HG02885 (cell line): ENCODE measurements around the gene EBF4.
"Not testable (repeated sequence)": the region's sequence is repeated elsewhere in the genome, so short reads cannot be mapped to it uniquely, and the experiment has no call there.

Experiments
- ATAC-seq: cut with Tn5 transposase; IDR thresholded peaks from one replicate; pipeline ENCODE4 v1.9.1; 2021; ENCODE audit warnings: mild to moderate bottlenecking; ENCODE audit not compliant: unreplicated experiment, poor library complexity

The EBF4 gene

GRCh38 chr20:2671977-2672376 is 20.6 kb upstream of the EBF4 start:
- ATAC-seq = no peak

- ATAC-seq = no peak
Observed at GRCh38 chr20:2672446-2672845, 20.1 kb upstream of the EBF4 start.

DNA sequence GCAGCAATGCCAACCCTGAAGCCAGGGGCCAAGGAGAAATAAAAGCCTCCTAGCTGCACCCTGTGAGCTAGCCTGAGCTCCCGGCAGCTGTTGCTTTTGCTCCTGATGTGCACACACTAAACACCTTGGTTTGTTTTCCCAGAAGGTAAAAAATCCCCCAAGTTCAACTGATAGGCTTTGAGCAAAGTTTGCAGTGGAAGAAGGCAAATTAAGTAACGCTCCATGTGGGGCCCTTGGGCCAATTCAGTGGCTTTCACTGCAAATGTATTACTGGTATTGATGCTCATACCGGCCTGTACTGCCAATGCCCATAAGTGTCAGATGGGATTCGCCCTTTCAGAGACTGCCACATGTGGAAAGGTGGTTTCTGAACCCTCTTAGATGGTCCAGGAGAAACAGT is 19.1 kb upstream of the EBF4 start:
- no peak for ATAC-seq

- no peak for ATAC-seq
Observed at GRCh38 chr20:2680046-2680445, 12.5 kb upstream of the EBF4 start.

- ATAC-seq = not testable (repeated sequence)
Observed at GRCh38 chr20:2682040-2682439, 10.5 kb upstream of the EBF4 start.

DNA sequence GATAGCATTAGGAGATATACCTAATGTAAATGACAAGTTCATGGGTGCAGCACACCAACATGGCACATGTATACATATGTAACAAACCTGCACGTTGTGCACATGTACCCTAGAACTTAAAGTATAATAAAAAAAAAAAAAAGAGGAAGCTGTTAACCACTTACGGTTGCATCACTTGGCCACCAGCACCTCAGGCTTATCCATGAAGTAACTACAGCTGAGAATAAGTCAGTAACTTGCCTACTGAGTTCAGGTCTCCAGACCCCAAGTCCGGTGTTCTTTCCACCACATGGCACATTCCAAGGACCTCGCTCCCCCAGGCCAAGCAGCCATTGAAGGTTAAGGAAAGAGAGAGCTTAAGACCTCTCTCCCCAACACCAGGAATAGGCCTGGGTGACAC is 7.8 kb upstream of the EBF4 start:
- not testable (repeated sequence) for ATAC-seq

GRCh38 chr20:2687514-2687913 is 5.1 kb upstream of the EBF4 start:
- ATAC-seq = no peak

GRCh38 chr20:2688041-2688591 is 4.5 kb upstream of the EBF4 start:
- no peak for ATAC-seq

DNA sequence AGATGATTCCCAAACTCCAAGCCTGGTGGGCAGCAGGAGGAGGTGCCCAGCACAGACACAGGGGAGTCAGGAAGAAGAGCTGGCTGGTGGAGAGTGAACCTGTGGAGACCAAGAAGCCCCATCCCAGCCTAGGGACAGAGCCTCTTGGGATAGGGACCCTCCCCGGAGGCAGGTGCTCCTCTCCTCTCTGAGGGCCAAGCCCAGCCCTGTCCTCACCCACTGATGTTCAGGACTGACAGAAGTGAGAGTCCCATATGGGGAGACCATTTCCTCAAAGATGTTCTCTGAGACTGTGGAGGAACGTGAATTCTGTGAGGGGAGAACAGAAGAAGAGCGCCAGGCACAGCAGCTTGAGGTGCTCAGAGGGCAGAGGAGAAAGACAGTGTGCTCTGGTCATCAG is 2.4 kb upstream of the EBF4 start:
- no peak for ATAC-seq

DNA sequence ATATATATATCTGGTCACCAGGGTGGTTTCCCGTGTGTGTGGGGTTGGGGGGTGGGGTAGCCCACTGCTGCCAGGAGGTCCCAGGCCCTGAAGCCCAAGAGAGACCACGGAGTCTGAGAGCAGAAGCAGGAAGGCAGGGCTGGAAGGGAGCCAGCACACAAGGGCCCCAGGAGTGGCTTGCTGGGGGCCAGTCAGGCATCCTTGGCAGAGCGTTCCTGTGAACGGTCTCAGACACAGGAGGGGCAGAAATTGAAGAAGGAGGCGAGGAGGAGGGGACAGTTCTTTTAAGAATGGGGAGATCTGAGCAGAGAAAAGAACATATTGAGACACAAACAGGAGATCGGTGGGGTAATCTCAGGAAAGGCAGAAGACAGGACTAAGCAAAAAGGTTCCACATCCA is 1.9 kb upstream of the EBF4 start:
- ATAC-seq = no peak

DNA sequence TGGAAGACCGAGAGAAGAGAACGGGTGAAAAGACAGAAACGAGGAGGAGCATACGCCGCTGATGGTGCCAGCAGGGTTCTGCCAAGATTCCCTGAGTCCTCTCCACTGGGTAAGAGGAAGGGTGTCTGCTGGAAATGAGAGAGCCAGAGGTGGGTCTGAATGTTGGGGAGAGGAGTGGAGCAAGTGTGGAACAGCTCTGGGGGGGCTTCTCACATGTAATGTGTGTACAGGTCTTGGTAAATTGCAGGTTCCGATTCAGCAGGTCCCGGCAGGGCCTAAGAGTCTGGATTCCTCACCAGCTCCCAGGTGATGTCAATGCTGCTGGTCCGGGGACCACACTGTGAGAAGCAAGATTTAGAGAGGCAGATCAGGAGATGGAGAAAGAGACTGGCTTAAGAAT is 1.5 kb upstream of the EBF4 start:
- no peak for ATAC-seq

GRCh38 chr20:2691663-2692035 is 931 bp upstream of the EBF4 start:
- no peak for ATAC-seq

GRCh38 chr20:2692886-2693285 is 306 bp downstream of the EBF4 start:
- no peak for ATAC-seq

DNA sequence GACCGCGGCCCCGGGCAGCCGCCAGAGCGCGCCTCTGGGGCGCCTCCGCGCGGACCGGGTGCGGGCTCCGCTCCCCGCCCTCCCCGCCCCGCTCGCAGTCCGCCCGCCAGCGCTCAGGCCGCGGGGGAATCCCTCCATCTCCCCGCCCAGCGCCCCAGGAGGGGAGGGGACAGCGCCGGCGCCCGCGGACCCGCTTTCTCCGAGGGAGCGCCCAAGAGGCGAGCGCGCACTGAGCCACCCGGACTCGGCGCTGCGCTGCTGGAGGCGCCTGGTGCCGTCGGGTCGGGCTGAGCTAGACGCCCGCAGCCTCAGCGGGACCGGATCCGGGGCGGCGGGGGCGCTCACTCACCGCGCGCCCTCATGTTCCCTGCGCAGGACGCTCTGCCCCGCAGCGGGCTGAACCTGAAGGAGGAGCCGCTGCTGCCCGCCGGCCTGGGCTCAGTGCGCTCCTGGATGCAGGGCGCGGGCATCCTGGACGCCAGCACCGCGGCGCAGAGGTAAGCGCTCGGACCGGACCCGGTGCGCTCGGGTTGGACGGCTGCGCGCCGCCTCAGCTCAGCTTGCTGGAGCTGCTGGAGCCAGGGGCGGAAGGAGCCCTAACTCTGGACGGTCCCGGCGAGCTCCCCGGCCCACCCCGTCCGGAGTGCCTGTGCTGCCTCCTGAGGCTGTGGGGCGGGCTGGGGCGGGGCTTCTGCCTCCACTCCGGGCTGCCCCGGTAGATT is 867 bp downstream of the EBF4 start:
- no peak for ATAC-seq

DNA sequence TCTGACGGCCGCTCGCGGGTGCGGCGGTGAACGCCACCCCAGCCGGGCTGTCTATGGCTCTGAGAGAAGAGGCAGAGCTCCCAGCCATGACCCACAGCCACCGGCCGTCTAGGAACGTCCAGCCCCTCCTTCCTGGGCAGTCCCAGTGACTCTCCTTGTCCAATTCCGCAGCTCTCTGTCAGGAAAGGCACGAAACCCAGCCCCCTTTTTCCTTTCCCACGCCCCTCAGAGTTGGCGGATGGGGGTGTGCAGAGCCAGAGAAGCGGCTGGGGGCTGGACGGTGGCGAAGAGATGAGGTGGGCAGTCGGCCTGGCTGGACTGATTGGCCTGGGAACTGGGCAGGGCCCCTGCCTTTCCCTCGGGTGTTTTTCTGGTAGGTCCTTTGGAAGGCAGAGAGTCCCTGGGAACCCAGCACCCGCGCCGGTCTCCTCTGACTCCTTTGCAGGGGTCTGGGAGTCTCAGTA is 1.5 kb downstream of the EBF4 start:
- no peak for ATAC-seq

- no peak for ATAC-seq
Observed at GRCh38 chr20:2694519-2694918, 1.9 kb downstream of the EBF4 start.

- ATAC-seq = no peak
Observed at GRCh38 chr20:2695206-2695983, 2.8 kb downstream of the EBF4 start.

DNA sequence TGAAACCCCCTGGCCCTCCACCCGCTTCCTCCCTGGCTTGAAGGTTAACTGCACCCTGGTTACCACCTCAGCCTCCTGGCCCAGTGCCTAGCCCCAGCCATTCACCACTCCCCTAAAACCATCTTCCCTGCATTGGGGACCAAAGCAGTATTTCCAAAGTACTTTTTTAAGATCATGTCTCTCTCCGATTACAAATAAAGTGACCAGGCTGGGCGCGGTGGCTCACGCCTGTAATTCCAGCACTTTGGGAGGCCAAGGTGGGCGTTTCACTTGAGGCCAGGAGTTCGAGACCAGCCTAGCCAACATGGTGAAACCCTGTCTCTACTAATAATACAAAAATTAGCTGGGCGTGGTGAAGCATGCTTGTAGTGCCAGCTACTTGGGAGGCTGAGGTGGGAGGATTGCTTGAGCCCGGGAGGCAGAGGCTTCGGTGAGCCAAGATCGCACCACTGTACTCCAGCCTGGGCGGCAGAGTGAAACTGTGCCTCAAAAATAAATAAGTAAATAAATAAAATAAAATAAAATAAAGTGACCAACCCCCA is 3.5 kb downstream of the EBF4 start:
- ATAC-seq = not testable (repeated sequence)

DNA sequence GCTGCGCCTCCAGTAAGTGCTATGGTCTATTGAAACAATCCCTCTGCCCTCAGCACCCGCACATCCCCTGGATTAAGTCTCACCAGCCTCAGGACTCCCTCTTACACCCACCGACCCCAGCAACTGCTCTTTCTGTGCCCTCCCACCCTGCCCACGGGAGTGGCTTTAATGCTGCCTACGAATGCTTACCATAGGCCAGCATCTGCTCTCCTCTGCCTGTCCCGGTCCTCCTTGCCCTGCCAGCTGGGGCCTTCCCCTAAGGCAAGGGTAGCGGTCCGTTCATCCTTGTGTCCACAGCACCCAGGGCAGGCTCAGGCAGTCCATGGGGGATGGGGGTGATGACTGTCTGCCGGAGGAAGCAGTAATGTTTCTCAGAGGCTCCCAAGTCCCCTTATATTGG is 4.1 kb downstream of the EBF4 start:
- ATAC-seq = no peak

DNA sequence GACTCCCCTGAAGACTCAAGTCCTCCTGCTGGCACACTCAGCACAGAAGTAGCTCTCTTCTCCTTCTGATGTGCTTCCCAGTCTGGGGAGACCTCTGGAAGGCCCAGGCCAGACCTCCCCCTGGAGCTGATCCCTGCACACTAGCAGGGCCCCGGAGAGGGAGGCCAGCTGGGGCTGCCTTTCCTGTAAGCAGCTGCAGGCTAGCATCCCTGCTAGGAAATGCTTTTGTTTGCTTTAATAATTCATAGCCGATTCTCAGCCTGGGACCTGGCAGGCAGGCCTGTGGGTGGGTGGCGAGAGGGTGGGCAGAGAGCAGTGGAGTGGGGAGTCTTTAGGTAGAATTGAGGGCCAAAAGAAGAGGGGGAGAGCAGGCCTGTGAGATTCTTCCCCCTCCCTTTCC is 5.2 kb downstream of the EBF4 start:
- ATAC-seq = no peak

DNA sequence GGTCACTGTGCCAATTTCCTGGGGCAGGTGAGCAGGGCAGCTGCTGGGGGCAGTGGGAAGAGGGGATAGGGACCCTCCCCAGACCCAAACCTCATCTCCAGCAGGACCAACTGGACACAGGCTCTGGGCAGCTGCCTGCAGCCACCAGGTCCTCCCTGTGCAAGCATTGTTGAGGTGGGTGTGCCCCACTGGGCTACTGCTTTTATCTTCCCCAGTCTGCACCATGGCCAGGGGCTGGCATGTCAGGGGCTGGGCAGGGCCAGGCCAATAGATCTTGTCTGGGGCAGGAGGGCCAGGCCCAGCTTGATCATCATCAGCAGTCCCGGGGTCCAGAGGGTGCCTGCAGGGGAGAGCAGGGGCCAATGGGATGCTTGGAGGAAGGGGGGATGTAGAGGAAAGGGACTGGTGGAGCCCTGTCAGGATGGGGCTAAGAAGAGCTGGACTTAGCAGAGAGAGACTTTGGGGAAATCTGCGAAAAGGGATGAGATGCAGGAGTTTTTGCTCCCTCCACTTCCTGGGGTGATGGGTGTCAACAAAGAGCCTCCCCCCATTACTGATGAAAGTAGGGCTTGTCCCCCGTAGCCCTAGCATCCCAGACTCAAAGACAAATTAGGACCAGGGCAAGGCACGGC is 5.7 kb downstream of the EBF4 start:
- no peak for ATAC-seq
